Ovary (tissue), 3 donors: ENCODE measurements around the gene LYPD6.

Experiments used
- CTCF ChIP-seq, 3 donors: fragments of 450-650 bp in 2 of 3; fragments of 200-600 bp in 1 of 3; IDR thresholded peaks; one replicate each; pipeline versions ENCODE4 v1.5.1 to v1.8.0; 2016 to 2022; ENCODE audit warnings: antibody characterized with exemption in 3 of 3, mild to moderate bottlenecking in 1 of 3
- POLR2A ChIP-seq: fragments of 450-650 bp; IDR thresholded peaks from one replicate; pipeline ENCODE4 v1.6.1; 2017; ENCODE audit warnings: antibody characterized with exemption, mild to moderate bottlenecking, moderate library complexity
- donor health status: DM: no; HTN: no; CAD: no.

- TF ChIP-seq CTCF (IDR thresholded peaks at IDR 0.05): no peak
- TF ChIP-seq POLR2A: no peak
Observed at GRCh38 chr2:149427387-149427786, 97.0 kb downstream of the LYPD6 start.
